Right forelimb (tissue), 1 donor: Measurements from ENCODE around the gene ERVW-1.

Experiments used
- DNase-seq: peaks from one replicate; pipeline ENCODE4 v3.0.0-alpha.2; 2018

Gene ERVW-1

GRCh38 chr7:92422926-92423325 is 54.8 kb downstream of the ERVW-1 start:
- DNase-seq: no peak

DNA sequence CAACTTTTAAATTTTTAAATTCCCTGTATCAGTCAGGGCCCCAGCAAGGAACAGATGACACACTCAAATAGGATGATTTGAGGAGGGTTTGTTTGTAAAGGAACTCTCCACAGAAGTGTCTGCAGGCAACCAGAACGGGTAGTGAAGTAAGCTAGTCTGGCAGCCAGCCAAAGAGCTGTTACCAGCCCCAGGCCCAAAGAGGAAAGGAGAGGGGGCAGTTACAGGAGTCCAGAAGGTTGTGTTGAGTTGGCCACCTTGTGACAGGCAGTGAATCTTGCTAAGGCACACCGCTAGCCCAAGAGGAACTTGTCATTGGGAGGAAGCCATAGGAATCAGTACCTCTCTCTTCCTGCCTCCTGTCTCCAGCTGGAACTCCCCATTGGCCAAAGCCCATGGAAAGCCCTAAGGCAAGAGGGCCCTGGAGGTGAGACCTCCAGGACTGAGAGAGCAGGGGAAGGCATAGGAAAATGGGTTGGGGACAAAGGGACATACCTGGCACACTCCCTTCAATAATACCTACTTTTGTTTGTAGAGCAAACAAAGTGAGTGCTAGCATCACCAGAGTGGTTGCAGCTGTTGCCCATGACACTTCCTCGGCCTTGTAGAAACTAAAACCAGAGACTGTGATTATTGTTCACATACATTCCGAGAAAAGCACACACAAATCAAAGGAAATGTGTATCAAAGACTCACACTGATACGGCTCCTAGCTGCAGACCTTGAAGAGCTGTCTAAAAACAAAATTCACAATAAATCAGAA is 55.9 kb downstream of the ERVW-1 start:
- no peak for DNase-seq
